Nephron progenitor cell (in vitro differentiated cells): ENCODE data around the gene TEX51.

ENCODE experiments used
- DNase-seq: peaks from one replicate; pipeline ENCODE4 v3.0.0; 2021
- H3K27ac Mint-ChIP-seq: 2 replicates; pipeline ENCODE4 v1.8.0; 2021; ENCODE audit warnings: mild to moderate bottlenecking, moderate library complexity, mixed read lengths
- H3K27me3 Mint-ChIP-seq: 2 replicates; pipeline ENCODE4 v1.8.0; 2021; ENCODE audit warnings: mild to moderate bottlenecking, low read depth, mixed read lengths; ENCODE audit not compliant: poor library complexity
- H3K36me3 Mint-ChIP-seq: 2 replicates; pipeline ENCODE4 v1.8.0; 2021; ENCODE audit warnings: low read depth, mixed read lengths
- H3K4me1 Mint-ChIP-seq: 2 replicates; pipeline ENCODE4 v1.8.0; 2021; ENCODE audit warnings: mixed read lengths
- H3K4me3 Mint-ChIP-seq: 2 replicates; pipeline ENCODE4 v1.8.0; 2021; ENCODE audit warnings: mild to moderate bottlenecking, moderate library complexity, mixed read lengths
- H3K9me3 Mint-ChIP-seq: 2 replicates; pipeline ENCODE4 v1.8.0; 2021; ENCODE audit warnings: mild to moderate bottlenecking, moderate library complexity, mixed read lengths
- CTCF ChIP-seq: fragments of 200-600 bp; sonication (generic); IDR thresholded peaks from 2 replicates; pipeline ENCODE4 v1.5.0; 2021; ENCODE audit warnings: antibody characterized with exemption

Gene TEX51

GRCh38 chr2:126943612-126944348 is 45.1 kb downstream of the TEX51 start:
- no peak for DNase-seq
- no peak overlapping the region for H3K4me3 Mint-ChIP-seq
- no peak overlapping the region for H3K27ac Mint-ChIP-seq
- TF ChIP-seq CTCF: no peak
- H3K9me3 Mint-ChIP-seq: peaks cover 57% of the 10 kb centered on the region
- H3K4me1 Mint-ChIP-seq: peaks cover 11% of the 10 kb centered on the region
- peaks cover 3% of the 10 kb centered on the region for H3K27me3 Mint-ChIP-seq
- peaks cover 8% of the 10 kb centered on the region for H3K36me3 Mint-ChIP-seq

DNA sequence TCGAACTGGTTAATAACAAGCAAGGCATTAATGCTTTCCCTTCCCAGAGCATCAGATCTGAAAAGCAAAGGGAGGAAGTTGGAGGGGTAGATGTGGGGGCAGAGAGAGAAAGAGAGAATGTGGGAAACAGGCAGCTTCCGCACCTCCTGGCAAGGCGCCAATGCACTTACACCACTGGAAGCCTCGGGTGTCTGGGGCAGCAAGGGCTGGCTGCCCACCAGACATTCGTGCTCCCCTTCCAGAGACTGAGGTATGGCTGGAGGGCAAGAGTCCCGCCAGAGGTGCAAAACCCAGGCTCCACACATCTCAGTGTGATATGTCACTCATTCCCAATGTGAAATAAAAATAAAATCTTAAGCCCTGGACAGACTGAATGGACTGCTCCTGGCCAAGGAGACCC is 46.4 kb downstream of the TEX51 start:
- no peak for DNase-seq
- Mint-ChIP-seq H3K27ac (no peak overlapping the region), H3K36me3 (peaks cover 8% of the 10 kb centered on the region), H3K4me1 (peaks cover 11% of the 10 kb centered on the region), H3K9me3 (peaks cover 49% of the 10 kb centered on the region), H3K4me3 (no peak overlapping the region), H3K27me3 (peaks cover 3% of the 10 kb centered on the region)
- no peak for TF ChIP-seq CTCF

DNA sequence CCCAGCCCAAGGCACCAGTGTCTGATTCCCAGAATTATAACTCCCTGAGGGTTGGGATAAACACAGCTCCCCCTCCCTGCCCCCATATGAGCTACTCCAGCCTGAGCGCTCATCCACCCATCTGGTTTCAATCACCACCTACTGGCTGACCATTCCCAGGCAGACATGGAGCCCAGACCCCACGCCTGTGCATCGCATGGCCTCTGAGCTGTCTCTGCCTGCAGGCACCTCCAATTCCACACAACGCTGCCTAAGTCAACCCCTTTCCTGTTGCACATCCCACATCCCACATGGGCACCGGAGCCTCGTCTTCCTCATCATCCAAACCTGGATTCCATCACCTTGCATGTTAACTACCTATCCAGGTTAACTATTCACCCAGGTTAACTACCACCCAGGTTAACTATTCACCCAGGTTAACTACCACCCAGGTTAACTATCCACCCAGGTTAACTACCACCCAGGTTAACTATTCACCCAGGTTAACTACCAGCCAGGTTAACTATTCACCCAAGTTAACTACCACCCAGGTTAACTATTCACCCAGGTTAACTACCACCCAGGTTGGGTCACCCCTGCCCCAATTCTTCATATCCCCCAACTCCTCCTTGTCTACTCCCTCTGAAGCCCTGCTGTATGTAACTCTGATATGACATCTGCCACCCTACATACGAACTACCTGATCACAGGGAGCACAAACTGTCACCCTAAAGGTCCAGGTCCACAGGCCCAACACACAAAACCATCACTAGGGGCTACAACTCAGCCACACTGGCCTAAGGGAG is 47.8 kb downstream of the TEX51 start:
- Mint-ChIP-seq H3K27ac (no peak overlapping the region), H3K4me3 (no peak overlapping the region), H3K4me1 (peaks cover 11% of the 10 kb centered on the region), H3K9me3 (peaks cover 42% of the 10 kb centered on the region), H3K36me3 (peaks cover 8% of the 10 kb centered on the region), H3K27me3 (peaks cover 8% of the 10 kb centered on the region)
- no peak for DNase-seq
- TF ChIP-seq CTCF: no peak

DNA sequence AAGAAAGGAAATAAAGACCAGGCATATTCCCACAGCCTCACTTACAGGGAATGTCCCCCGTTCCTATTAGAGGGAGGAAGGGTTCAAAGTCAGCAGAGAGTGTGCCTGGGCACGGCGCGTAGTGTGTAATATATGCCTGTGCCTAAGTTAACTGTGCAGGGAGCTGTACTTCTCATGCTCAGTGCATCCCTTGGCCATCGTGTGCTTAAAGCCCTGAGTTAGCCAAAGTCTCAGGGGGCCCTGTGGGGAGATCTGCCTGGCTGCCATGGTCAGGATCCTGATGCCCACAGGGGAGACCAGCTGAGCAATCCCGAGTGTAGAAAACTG is 48.4 kb downstream of the TEX51 start:
- peaks cover 8% of the 10 kb centered on the region for H3K27me3 Mint-ChIP-seq
- no peak overlapping the region for H3K4me3 Mint-ChIP-seq
- no peak for TF ChIP-seq CTCF
- peaks cover 10% of the 10 kb centered on the region for H3K36me3 Mint-ChIP-seq
- DNase-seq: no peak
- peaks cover 39% of the 10 kb centered on the region for H3K9me3 Mint-ChIP-seq
- peaks cover 11% of the 10 kb centered on the region for H3K4me1 Mint-ChIP-seq
- no peak overlapping the region for H3K27ac Mint-ChIP-seq

DNA sequence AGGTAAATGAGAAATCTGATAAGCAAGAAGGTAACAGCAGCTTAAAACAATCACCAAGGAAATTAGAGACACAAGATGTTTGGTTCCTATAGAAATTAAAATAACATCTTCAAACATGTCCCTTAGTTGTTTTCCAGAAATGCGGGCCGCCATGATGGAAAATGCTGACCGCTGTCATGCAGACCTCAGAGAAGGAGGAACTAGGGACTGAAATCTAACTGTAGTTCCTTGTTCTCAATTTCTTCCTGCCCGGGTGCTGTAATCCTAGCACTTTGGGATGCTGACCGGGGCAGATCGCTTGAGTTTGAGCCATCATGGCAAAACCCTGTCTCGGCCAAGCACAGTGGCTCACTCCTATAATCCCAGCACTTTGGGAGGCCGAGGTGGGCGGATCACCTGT is 51.1 kb downstream of the TEX51 start:
- H3K36me3 Mint-ChIP-seq: peaks cover 6% of the 10 kb centered on the region
- peaks cover 23% of the 10 kb centered on the region for H3K9me3 Mint-ChIP-seq
- DNase-seq: no peak
- H3K4me3 Mint-ChIP-seq: no peak overlapping the region
- H3K27ac Mint-ChIP-seq: no peak overlapping the region
- TF ChIP-seq CTCF: no peak
- H3K27me3 Mint-ChIP-seq: peaks cover 4% of the 10 kb centered on the region
- peaks cover 11% of the 10 kb centered on the region for H3K4me1 Mint-ChIP-seq
